ENCODE results near the gene THSD7B.

Gene THSD7B

DNA sequence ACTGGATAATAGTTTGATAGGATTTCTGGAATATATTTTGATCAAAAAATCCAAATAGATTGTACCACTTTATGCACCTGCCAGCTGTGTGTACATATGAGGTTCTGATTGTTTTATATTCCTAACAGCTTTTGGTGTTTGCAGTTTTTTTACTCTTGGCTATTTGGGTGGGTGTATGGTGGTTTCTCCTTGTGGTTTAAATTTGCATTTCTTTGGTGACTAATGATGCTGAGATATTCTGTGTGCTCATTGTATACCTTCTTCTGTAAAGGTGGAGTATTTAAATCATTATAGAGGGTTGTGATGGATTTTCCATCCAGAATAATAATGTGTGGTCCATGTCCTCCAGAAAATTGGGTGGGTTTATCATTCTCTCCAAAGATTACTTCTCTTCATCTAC, 372.9 kb downstream of the THSD7B start:
- H3K9ac ChIP-seq = no peak overlapping the region
- no peak overlapping the region for H3K27ac ChIP-seq
- H3K36me3 ChIP-seq (ENCODE audit: control insufficient read depth, insufficient read depth, low read length) = no peaks in the 10 kb centered on the region
- no peak overlapping the region for H3K4me3 ChIP-seq (ENCODE audit: low read depth, low read length)
- no peak overlapping the region for H2AFZ ChIP-seq
- H3K4me1 ChIP-seq = no peaks in the 10 kb centered on the region
- TF ChIP-seq, protein P1, sequence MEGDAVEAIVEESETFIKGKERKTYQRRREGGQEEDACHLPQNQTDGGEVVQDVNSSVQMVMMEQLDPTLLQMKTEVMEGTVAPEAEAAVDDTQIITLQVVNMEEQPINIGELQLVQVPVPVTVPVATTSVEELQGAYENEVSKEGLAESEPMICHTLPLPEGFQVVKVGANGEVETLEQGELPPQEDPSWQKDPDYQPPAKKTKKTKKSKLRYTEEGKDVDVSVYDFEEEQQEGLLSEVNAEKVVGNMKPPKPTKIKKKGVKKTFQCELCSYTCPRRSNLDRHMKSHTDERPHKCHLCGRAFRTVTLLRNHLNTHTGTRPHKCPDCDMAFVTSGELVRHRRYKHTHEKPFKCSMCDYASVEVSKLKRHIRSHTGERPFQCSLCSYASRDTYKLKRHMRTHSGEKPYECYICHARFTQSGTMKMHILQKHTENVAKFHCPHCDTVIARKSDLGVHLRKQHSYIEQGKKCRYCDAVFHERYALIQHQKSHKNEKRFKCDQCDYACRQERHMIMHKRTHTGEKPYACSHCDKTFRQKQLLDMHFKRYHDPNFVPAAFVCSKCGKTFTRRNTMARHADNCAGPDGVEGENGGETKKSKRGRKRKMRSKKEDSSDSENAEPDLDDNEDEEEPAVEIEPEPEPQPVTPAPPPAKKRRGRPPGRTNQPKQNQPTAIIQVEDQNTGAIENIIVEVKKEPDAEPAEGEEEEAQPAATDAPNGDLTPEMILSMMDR (IDR thresholded peaks at IDR 0.05) = no peak
- H3K79me2 ChIP-seq = no peaks in the 10 kb centered on the region
- no peak overlapping the region for H3K4me2 ChIP-seq (ENCODE audit: low read length)
- no peaks in the 10 kb centered on the region for H3K27me3 ChIP-seq (ENCODE audit: control insufficient read depth, insufficient read depth, low read length)
- no peaks in the 10 kb centered on the region for H3K9me3 ChIP-seq (ENCODE audit: control insufficient read depth, low read length)

DNA sequence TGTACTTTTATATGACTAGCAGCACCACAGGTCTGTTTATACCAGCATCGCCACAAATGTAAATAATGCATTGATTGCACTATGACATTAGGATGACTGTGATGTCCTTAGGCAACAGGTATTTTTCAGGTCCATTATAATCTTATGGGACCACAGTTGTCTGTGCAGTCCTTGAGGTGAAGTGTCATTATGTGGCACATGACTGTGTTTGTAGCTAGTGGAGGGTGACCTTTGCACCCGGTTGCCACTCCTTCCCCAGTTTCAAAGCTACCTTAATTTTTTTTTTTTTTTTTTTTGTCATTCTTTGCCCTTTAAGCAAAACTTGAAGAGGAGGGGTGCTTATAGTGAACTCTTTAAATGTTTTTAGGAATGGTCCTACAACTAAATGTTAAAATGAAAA, 386.4 kb downstream of the THSD7B start:
- H3K27me3 ChIP-seq (ENCODE audit: control insufficient read depth, insufficient read depth, low read length) = no peaks in the 10 kb centered on the region

DNA sequence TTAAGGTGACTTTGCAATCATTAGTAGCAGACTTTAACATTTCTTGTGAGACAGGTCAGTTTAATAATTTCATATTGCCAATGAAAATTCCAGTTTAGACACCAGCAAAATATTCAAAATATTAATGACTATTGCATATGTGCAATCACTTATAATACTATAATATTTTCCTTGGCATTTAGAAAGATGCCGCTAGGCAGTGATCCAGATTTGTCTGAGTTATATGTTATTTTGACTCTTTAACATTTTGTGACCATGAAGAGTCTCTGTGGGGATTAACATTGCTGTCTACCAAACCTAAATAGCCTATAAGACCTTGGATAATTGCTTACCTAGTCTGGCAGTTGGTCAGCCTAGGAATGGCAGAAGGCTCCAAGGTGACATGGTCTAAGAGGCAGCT, 389.6 kb downstream of the THSD7B start:
- H3K4me1 ChIP-seq = no peaks in the 10 kb centered on the region
- H3K4me2 ChIP-seq (ENCODE audit: low read length) = no peak overlapping the region
- H3K79me2 ChIP-seq = no peaks in the 10 kb centered on the region
- no peaks in the 10 kb centered on the region for H3K27me3 ChIP-seq (ENCODE audit: control insufficient read depth, insufficient read depth, low read length)
- no peak overlapping the region for H3K27ac ChIP-seq
- H2AFZ ChIP-seq = no peak overlapping the region
- TF ChIP-seq, protein P1 (IDR thresholded peaks at IDR 0.05) = no peak
- no peaks in the 10 kb centered on the region for H3K9me3 ChIP-seq (ENCODE audit: control insufficient read depth, low read length)
- H3K4me3 ChIP-seq (ENCODE audit: low read depth, low read length) = no peak overlapping the region
- H3K9ac ChIP-seq = no peak overlapping the region
- H3K36me3 ChIP-seq (ENCODE audit: control insufficient read depth, insufficient read depth, low read length) = no peaks in the 10 kb centered on the region

More for the DNA sequence above, 386.4 kb downstream of the THSD7B start:
- Histone ChIP-seq H3K4me1 (no peaks in the 10 kb centered on the region), H3K36me3 (ENCODE audit: control insufficient read depth, insufficient read depth, low read length) (no peaks in the 10 kb centered on the region), H3K4me2 (ENCODE audit: low read length) (no peak overlapping the region), H3K9me3 (ENCODE audit: control insufficient read depth, low read length) (no peaks in the 10 kb centered on the region), H2AFZ (no peak overlapping the region), H3K9ac (no peak overlapping the region), H3K4me3 (ENCODE audit: low read depth, low read length) (no peak overlapping the region), H3K79me2 (no peaks in the 10 kb centered on the region), H3K27ac (no peak overlapping the region)
- TF ChIP-seq, protein P1 (IDR thresholded peaks at IDR 0.05) = no peak

DNA sequence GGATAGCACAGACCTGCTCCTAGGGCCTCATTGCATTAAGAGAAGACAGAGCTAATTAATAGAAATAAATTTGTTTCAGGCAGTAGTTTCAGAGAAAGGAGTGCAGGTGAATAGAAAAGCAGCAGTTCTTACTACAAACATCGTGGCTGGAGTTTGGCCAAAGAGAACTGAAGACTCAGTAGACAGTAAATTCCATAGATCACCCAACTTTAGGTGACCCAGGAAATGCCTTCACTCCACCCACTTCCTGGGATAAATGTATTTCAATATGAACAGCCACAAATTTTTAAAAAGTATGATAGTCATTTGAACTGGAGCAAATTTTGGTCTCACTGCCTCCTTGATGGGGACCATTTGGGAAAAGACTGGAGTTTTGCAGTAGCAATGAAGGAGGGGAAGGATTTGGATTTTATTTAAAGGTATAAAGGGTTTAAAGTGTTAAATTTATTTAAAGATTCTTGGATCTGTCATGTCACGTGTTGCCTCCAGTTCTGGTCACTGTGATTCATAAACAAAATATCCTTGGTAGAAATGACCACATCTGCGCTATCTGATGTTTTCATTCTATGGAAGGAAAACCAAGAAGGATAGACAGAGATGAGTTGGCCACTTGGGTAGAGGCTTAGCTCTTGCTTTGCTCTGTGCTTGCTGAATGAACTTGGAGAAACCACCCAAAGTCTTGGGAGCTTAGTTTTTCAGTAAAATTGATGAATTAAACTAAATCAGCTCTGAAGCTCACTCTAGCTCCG, 390.2 kb downstream of the THSD7B start:
- Histone ChIP-seq H3K4me2 (ENCODE audit: low read length) (no peak overlapping the region), H3K27ac (no peak overlapping the region), H3K9me3 (ENCODE audit: control insufficient read depth, low read length) (no peaks in the 10 kb centered on the region), H3K27me3 (ENCODE audit: control insufficient read depth, insufficient read depth, low read length) (no peaks in the 10 kb centered on the region), H3K4me1 (no peaks in the 10 kb centered on the region), H3K9ac (no peak overlapping the region), H3K36me3 (ENCODE audit: control insufficient read depth, insufficient read depth, low read length) (no peaks in the 10 kb centered on the region), H3K79me2 (no peaks in the 10 kb centered on the region), H3K4me3 (ENCODE audit: low read depth, low read length) (no peak overlapping the region), H2AFZ (no peak overlapping the region)
- TF ChIP-seq, protein P1 (IDR thresholded peaks at IDR 0.05) = no peak
